GM23338 (cell line): ENCODE measurements around the gene DYNLT3. TPM values are rescaled to one million over a fixed set of nuclear protein-coding genes. Genes with fewer than 3 reads are reported as not detected.
A peak's percentile ranks its signal among the peaks of the same experiment; 100 is the strongest.

Experiments
- ATAC-seq: fragments of 200-7000 bp; cut with Tn5 transposase; 3 replicates; pipeline ENCODE4 v1.9.1; 2020
- DNase-seq: peaks from one replicate; pipeline ENCODE4 v3.0.0-alpha.2; 2015; ENCODE audit warnings: low spot score
- H2AFZ ChIP-seq: fragments of 200-600 bp; sonication (generic); 2 replicates; pipeline ENCODE4 v1.8.0; 2016; ENCODE audit warnings: antibody characterized with exemption, mild to moderate bottlenecking, moderate library complexity
- H3F3A ChIP-seq: fragments of 200-600 bp; sonication (generic); replicated peaks from 2 replicates; pipeline ENCODE4 v1.8.0; 2017; ENCODE audit warnings: antibody characterized with exemption, mixed run types, low read depth
- H3K27ac ChIP-seq: fragments of 200-600 bp; sonication (generic); 2 replicates; pipeline ENCODE4 v1.6.1; 2016; ENCODE audit warnings: low read depth
- H3K27me3 ChIP-seq: fragments of 200-600 bp; sonication (generic); 2 replicates; pipeline ENCODE4 v1.8.0; 2016; ENCODE audit warnings: mild to moderate bottlenecking, mixed run types, moderate library complexity; ENCODE audit not compliant: insufficient read depth
- H3K36me3 ChIP-seq: fragments of 200-600 bp; sonication (generic); 2 replicates; pipeline ENCODE4 v1.8.0; 2016; ENCODE audit warnings: mild to moderate bottlenecking; ENCODE audit not compliant: insufficient read depth
- H3K4me1 ChIP-seq: fragments of 200-600 bp; sonication (generic); 2 replicates; pipeline ENCODE4 v1.8.0; 2016; ENCODE audit warnings: mild to moderate bottlenecking, moderate library complexity; ENCODE audit not compliant: insufficient read depth
- H3K4me2 ChIP-seq: fragments of 200-600 bp; sonication (generic); 2 replicates; pipeline ENCODE4 v1.7.1; 2017; ENCODE audit warnings: mixed run types
- H3K4me3 ChIP-seq: fragments of 200-600 bp; sonication (generic); 2 replicates; pipeline ENCODE4 v1.6.1; 2016; ENCODE audit warnings: mixed run types
- H3K79me2 ChIP-seq: fragments of 200-600 bp; sonication (generic); replicated peaks from 2 replicates; pipeline ENCODE4 v1.8.0; 2017; ENCODE audit warnings: mild to moderate bottlenecking; ENCODE audit not compliant: insufficient read depth
- H3K9me2 ChIP-seq: fragments of 200-600 bp; sonication (generic); 2 replicates; pipeline ENCODE4 v1.8.0; 2017; ENCODE audit not compliant: insufficient read depth
- H4K20me1 ChIP-seq: fragments of 200-600 bp; sonication (generic); replicated peaks from 2 replicates; pipeline ENCODE4 v1.8.0; 2017; ENCODE audit warnings: mild to moderate bottlenecking; ENCODE audit not compliant: insufficient read depth
- H3K27ac Mint-ChIP-seq: 2 replicates; pipeline ENCODE4 v1.8.0; 2020; ENCODE audit warnings: inconsistent platforms, mild to moderate bottlenecking, moderate library complexity, mixed read lengths
- H3K27me3 Mint-ChIP-seq: 3 replicates; pipeline ENCODE4 v1.8.0; 2022; ENCODE audit warnings: low read depth, mild to moderate bottlenecking, moderate library complexity, mixed read lengths, inconsistent platforms; ENCODE audit not compliant: insufficient read depth, poor library complexity
- H3K36me3 Mint-ChIP-seq: 3 replicates; pipeline ENCODE4 v1.8.0; 2021; ENCODE audit warnings: low read depth, mild to moderate bottlenecking, inconsistent platforms, moderate library complexity, mixed read lengths
- H3K4me1 Mint-ChIP-seq: 3 replicates; pipeline ENCODE4 v1.8.0; 2020; ENCODE audit warnings: mild to moderate bottlenecking, inconsistent platforms, mixed read lengths
- H3K4me3 Mint-ChIP-seq: 3 replicates; pipeline ENCODE4 v1.8.0; 2021; ENCODE audit warnings: moderate library complexity, mild to moderate bottlenecking, inconsistent platforms, mixed read lengths
- H3K9me3 Mint-ChIP-seq: 3 replicates; pipeline ENCODE4 v1.8.0; 2020; ENCODE audit warnings: moderate library complexity, mild to moderate bottlenecking, inconsistent platforms, mixed read lengths
- CREB1 ChIP-seq: fragments of 250-450 bp; sonication (Bioruptor Pico); IDR thresholded peaks from 2 replicates; pipeline ENCODE4 v1.5.0; 2020; ENCODE audit warnings: low read depth, mild to moderate bottlenecking, moderate library complexity
- CTCF ChIP-seq, 2 experiments: fragments of 200-600 bp in 1 of 2; sonication (generic) in 1 of 2; conservative IDR thresholded peaks; 2 replicates each; pipeline versions ENCODE4 v1.5.1 to v1.6.1; 2016 to 2017; ENCODE audit warnings: antibody characterized with exemption in 2 of 2, low read depth in 2 of 2, mild to moderate bottlenecking in 2 of 2, moderate library complexity in 1 of 2
- ETS1 ChIP-seq: IDR thresholded peaks from 2 replicates; pipeline ENCODE4 v1.6.1; 2016; ENCODE audit warnings: antibody characterized with exemption
- EZH2 ChIP-seq: fragments of 200-600 bp; sonication (generic); IDR thresholded peaks from one replicate; pipeline ENCODE4 v1.8.0; 2017; ENCODE audit warnings: antibody characterized with exemption, mild to moderate bottlenecking, low read depth; ENCODE audit not compliant: unreplicated experiment
- EZH2phosphoT487 ChIP-seq: fragments of 200-600 bp; sonication (generic); IDR thresholded peaks from one replicate; pipeline ENCODE4 v1.8.1; 2018; ENCODE audit warnings: antibody characterized with exemption; ENCODE audit not compliant: unreplicated experiment
- JUNB ChIP-seq: IDR thresholded peaks from one replicate; pipeline ENCODE4 v1.6.1; 2016; ENCODE audit warnings: antibody characterized with exemption; ENCODE audit not compliant: unreplicated experiment
- NANOG ChIP-seq: IDR thresholded peaks from 2 replicates; pipeline ENCODE4 v1.6.1; 2016; ENCODE audit warnings: antibody characterized with exemption, borderline replicate concordance
- POLR2AphosphoS5 ChIP-seq: IDR thresholded peaks from 2 replicates; pipeline ENCODE4 v1.6.1; 2016; ENCODE audit warnings: antibody characterized with exemption, low read depth
- REST ChIP-seq: IDR thresholded peaks from one replicate; pipeline ENCODE4 v1.6.1; 2018; ENCODE audit warnings: antibody characterized with exemption; ENCODE audit not compliant: unreplicated experiment
- STAT1 ChIP-seq: IDR thresholded peaks from one replicate; pipeline ENCODE4 v1.6.1; 2016; ENCODE audit warnings: antibody characterized with exemption; ENCODE audit not compliant: unreplicated experiment
- ZNF114 ChIP-seq: fragments of 250-450 bp; sonication (Bioruptor Pico); IDR thresholded peaks from 2 replicates; pipeline ENCODE4 v1.5.0; 2020; ENCODE audit warnings: mild to moderate bottlenecking, moderate library complexity
- ZNF331 ChIP-seq: fragments of 250-450 bp; sonication (Bioruptor Pico); IDR thresholded peaks from 2 replicates; pipeline ENCODE4 v1.5.0; 2020; ENCODE audit warnings: low read depth, mild to moderate bottlenecking, moderate library complexity
- ZNF462 ChIP-seq: fragments of 250-450 bp; sonication (Bioruptor Pico); IDR thresholded peaks from 2 replicates; pipeline ENCODE4 v1.5.0; 2020; ENCODE audit warnings: mild to moderate bottlenecking, moderate library complexity
- polyA plus RNA-seq: library from polyadenylated mRNA; unstranded; fragments of >200 nt; fragmentation: Nextera tagmentation; extraction: Ambion mirVana; gene quantifications from 2 replicates; pipeline ENCODE4 v1.2.1, GENCODE V29; 2016
- total RNA-seq: library from RNA; depleted of rRNA; stranded (reverse); fragments of >200 nt; shearing (Covaris generic); gene quantifications from 2 replicates; pipeline ENCODE4 v1.2.3, GENCODE V29; 2014

Gene DYNLT3
- total and polyA plus RNA-seq, 2 experiments from 2014 or later, result 6.5 to 8.1 TPM

GRCh38 chrX:37847733-37848197, 394 bp upstream of the DYNLT3 start:
- H3K4me3 Mint-ChIP-seq, result peak overlapping the region; percentile 66
- H4K20me1 ChIP-seq, result no peaks in the 10 kb centered on the region
- DNase-seq (no peak), ATAC-seq (no peak)
- H3K27me3 Mint-ChIP-seq, result no peaks in the 10 kb centered on the region
- H3K4me2 ChIP-seq, result peak overlapping the region; percentile 74
- H3K79me2 ChIP-seq, result no peaks in the 10 kb centered on the region
- TF ChIP-seq ETS1 (no peak), REST (no peak), EZH2phosphoT487 (no peak), JUNB (no peak), NANOG (no peak), STAT1 (no peak), ZNF462 (CRISPR knock-in tag) (no peak), POLR2AphosphoS5 (no peak), CREB1 (no peak), ZNF114 (no peak), EZH2 (no peak), CTCF (conservative IDR thresholded peaks at IDR 0.05; ENCODE audit: low read depth in 2 of 2) (no peak), ZNF331 (CRISPR knock-in tag) (no peak)
- H3K4me1 Mint-ChIP-seq, result no peaks in the 10 kb centered on the region
- peak overlapping the region; percentile 77; the same call in 1 of the 2 replicates for H3K27ac Mint-ChIP-seq
- H3K36me3 Mint-ChIP-seq, result no peaks in the 10 kb centered on the region
- no peaks in the 10 kb centered on the region for H3K9me2 ChIP-seq
- H3K27me3 ChIP-seq, result no peaks in the 10 kb centered on the region
- no peaks in the 10 kb centered on the region for H3F3A ChIP-seq
- peak overlapping the region; percentile 58 for H3K4me3 ChIP-seq
- peaks cover 3% of the 10 kb centered on the region; the same call in 1 of the 2 replicates for H3K4me1 ChIP-seq
- no peak overlapping the region for H3K27ac ChIP-seq
- H3K9me3 Mint-ChIP-seq, result no peaks in the 10 kb centered on the region
- H3K36me3 ChIP-seq, result no peaks in the 10 kb centered on the region
- peak overlapping the region; percentile 73; the same call in 1 of the 2 replicates for H2AFZ ChIP-seq
